D721Med (cell line): ENCODE measurements around the gene CDNF.
"Not testable (repeated sequence)": the region's sequence is repeated elsewhere in the genome, so short reads cannot be mapped to it uniquely, and the experiment has no call there.

Experiments used
- DNase-seq: peaks from one replicate; pipeline ENCODE4 v3.0.0; 2011; ENCODE audit warnings: low spot score; ENCODE audit not compliant: insufficient read length
- FAIRE-seq: peaks from 2 replicates; lab custom pipeline; 2011; peaks lifted over from hg19 to GRCh38; lab: Jason Lieb, UNC
- CTCF ChIP-seq: IDR thresholded peaks from 2 replicates; pipeline ENCODE4 v1.5.1; 2012; ENCODE audit warnings: mild to moderate bottlenecking, control low read depth; ENCODE audit not compliant: insufficient read depth; ENCODE audit errors: missing control alignments

Gene CDNF

GRCh38 chr10:14822879-14823755 lies 14.7 kb downstream of the CDNF start:
- peak; percentile 62 for TF ChIP-seq CTCF
- no peak for DNase-seq

DNA sequence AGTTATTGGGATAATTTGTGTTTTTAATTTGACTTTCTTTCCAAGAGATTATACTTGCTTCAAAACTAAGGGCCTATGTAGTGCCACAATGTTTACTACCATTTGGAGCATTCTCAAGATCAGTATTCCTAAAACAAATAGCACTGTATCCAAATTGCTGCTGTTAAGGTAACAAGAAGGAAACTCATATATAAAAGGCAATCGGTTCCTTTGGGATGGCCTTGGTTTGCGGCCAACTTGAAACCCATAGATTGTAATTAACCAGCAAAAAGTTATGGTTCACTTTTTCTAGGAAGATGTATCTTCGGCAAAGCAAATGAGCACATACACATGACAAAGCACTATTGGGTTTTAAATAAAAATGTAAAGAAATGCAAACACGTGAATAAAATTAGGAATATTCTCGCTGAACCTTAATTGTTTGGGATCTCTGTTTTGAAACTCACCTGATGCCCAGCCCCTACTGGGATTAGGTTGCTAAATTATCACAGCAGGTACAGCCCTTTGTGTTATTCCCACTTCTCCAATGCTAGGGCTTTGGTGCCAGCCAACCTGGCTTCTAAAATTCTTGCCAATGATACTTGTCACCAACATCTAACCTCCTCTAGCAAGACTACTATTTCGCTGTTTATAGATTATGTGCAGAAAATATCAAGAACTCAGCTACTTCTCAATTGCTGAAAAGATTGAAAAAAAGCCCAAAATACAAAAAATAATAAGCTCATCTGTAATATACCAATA lies 16.0 kb downstream of the CDNF start:
- TF ChIP-seq CTCF = no peak
- DNase-seq (no peak), FAIRE-seq (no peak)

More at GRCh38 chr10:14822879-14823755, 14.7 kb downstream of the CDNF start:
- no peak for FAIRE-seq

GRCh38 chr10:14820775-14821154 lies 17.1 kb downstream of the CDNF start:
- no peak for DNase-seq
- no peak for FAIRE-seq
- TF ChIP-seq CTCF = no peak

DNA sequence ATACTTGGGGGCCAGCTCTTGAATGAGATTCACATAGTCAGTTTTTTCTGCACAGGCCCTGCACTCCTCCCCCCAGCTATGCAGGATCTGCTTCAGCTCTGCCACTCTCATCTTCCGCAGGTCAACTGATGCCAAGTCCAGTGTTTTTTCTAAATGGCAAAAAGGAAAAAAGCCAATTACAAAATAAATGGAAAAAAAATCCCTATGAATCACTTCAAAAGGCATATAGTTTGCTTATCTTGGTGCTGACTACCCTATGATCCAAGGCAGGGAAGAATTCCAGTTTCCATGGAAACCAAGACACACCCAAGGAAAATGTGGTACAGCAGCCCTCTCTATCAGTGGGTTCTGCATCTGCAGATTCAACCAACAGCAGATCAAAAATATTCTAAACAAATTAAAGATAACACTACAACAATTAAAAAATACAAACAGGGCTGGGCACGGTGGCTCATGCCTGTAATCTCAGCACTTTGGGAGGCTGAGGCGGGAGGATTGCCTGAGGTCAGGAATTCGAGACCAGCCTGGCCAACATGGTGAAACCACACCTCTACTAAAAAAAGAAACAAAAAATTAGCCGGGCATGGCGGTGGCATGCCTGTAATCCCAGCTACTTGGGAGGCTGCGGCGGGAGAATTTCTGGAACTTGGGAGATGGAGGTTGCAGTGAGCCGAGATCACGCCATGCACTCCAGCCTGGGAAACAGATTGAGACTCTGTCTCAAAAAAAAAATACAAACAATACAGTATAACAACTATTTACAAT lies 17.6 kb downstream of the CDNF start:
- FAIRE-seq (no peak), DNase-seq (no peak)
- no peak for TF ChIP-seq CTCF

DNA sequence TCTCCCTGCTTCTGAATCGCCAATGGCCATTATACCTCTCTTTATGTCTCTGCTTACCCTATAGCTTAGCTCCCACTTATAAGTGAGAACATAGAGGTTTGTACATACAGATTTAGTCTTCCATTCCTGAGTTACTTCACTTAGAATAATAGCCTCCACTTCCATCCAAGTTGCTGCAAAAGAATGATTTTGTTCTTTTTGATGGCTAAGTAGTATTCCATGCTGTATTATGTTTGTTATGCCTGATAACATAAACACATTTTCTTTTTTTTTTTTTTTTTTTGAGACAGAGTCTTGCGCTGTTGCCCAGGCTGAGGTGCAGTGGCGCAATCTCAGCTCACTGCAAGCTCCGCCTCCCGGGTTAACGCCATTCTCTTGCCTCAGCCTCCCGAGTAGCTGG lies 21.1 kb downstream of the CDNF start:
- DNase-seq, FAIRE-seq: not testable (repeated sequence)

DNA sequence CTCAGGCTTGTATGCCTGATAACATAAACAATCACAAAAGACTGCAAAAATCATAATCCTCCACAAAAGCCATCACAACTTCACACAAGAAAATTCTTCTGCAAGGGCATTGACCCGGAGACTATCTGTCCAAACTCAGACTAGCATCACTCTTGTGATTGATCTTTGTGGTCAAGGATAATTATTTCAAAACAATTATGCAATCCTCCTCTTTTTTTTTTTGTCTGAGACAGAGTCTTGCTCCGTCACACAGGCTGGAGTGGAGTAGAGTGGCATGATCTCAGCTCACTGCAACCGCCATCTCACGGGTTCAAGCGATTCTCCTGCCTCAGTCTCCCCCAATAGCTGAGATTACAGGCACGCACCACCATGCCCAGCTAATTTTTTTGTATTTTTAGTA lies 22.2 kb downstream of the CDNF start:
- no peak for FAIRE-seq
- no peak for DNase-seq

More for the DNA sequence above, 22.2 kb downstream of the CDNF start:
- no peak for TF ChIP-seq CTCF
